HEK293 (cell line): Measurements from ENCODE around the gene FCGR1A.
"Not testable (repeated sequence)": the region's sequence is repeated elsewhere in the genome, so short reads cannot be mapped to it uniquely, and the experiment has no call there.

Source experiments
- BCL11B ChIP-seq: fragments of 450-650 bp; formaldehyde crosslinking; IDR thresholded peaks from 2 replicates; pipeline ENCODE4 v1.5.1; 2016; ENCODE audit warnings: low read depth, missing biosample characterization, missing genetic modification characterization
- KLF1 ChIP-seq: fragments of 450-650 bp; formaldehyde crosslinking; IDR thresholded peaks from 2 replicates; pipeline ENCODE4 v1.5.1; 2016; ENCODE audit warnings: missing biosample characterization, missing genetic modification characterization
- SETDB1 ChIP-seq: IDR thresholded peaks from one replicate; pipeline ENCODE4 v1.6.1; 2017; ENCODE audit warnings: mild to moderate bottlenecking, low read length, moderate library complexity, mixed read lengths; ENCODE audit not compliant: insufficient read length
- ZBTB8A ChIP-seq: fragments of 450-650 bp; formaldehyde crosslinking; IDR thresholded peaks from 2 replicates; pipeline ENCODE4 v1.5.1; 2016; ENCODE audit warnings: missing biosample characterization, missing genetic modification characterization
- ZNF560 ChIP-seq: fragments of 450-650 bp; formaldehyde crosslinking; IDR thresholded peaks from 2 replicates; pipeline ENCODE4 v1.5.1; 2017; ENCODE audit warnings: missing biosample characterization, missing genetic modification characterization, borderline replicate concordance
- ZNF747 ChIP-seq: fragments of 450-650 bp; formaldehyde crosslinking; IDR thresholded peaks from 2 replicates; pipeline ENCODE4 v1.5.1; 2016; ENCODE audit warnings: missing biosample characterization, missing genetic modification characterization
- TF ChIP-seq, protein P1 (sequence below): fragments of 450-650 bp; formaldehyde crosslinking; IDR thresholded peaks from 2 replicates; pipeline ENCODE4 v1.5.1; 2016; ENCODE audit warnings: missing biosample characterization, missing genetic modification characterization
- TF ChIP-seq, protein P2 (sequence below): sonication (generic); formaldehyde crosslinking; IDR thresholded peaks from 2 replicates; pipeline ENCODE4 v1.8.1; 2022; ENCODE audit warnings: mild to moderate bottlenecking, moderate library complexity, missing genetic modification reagents
- TF ChIP-seq, protein P3 (sequence below): fragments of 450-650 bp; formaldehyde crosslinking; IDR thresholded peaks from 2 replicates; pipeline ENCODE4 v1.5.1; 2016; ENCODE audit warnings: missing biosample characterization, missing genetic modification characterization

DNA sequence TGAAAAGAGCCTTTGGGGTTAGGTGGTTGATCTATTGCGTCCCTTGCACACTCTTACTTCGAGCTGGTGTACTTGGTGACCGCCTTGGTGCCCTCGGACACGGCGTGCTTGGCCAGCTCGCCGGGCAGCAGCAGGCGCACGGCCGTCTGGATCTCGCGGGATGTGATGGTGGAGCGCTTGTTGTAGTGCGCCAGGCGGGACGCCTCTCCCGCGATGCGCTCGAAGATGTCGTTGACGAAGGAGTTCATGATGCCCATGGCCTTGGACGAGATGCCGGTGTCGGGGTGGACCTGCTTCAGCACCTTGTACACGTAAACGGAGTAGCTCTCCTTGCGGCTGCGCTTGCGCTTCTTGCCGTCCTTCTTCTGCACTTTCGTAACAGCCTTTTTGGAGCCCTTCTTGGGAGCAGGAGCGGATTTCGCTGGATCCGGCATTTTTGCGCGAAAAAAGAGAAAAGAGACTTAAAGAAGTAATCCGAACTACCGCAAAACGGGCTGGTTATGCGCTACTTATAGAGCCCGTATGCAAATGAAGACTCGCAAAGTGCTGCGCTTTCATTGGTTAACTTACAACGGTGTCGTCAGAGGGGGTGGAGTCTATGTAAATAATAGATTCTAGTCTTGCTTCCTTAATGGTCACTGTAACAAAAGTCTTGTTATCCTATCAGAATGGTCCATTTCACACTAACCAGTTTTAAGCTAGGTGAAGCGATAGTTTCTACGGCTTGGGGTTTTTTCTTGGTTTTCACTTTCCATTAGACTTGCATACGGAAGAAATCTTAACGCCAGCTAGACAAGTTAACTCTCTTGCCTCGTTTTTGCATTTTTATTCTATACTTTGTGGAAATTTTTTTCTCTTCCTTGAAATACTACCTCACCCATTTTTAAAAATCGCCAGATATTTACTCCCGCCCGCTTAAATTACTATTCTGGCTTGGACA, 29.7 kb downstream of the FCGR1A start:
- TF ChIP-seq, protein P1, sequence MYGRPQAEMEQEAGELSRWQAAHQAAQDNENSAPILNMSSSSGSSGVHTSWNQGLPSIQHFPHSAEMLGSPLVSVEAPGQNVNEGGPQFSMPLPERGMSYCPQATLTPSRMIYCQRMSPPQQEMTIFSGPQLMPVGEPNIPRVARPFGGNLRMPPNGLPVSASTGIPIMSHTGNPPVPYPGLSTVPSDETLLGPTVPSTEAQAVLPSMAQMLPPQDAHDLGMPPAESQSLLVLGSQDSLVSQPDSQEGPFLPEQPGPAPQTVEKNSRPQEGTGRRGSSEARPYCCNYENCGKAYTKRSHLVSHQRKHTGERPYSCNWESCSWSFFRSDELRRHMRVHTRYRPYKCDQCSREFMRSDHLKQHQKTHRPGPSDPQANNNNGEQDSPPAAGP (tag by site-specific recombination), result not testable (repeated sequence)
- TF ChIP-seq ZNF560; SETDB1; ZNF747; ZBTB8A; KLF1 (tag by site-specific recombination); BCL11B: not testable (repeated sequence)
- TF ChIP-seq, protein P2, sequence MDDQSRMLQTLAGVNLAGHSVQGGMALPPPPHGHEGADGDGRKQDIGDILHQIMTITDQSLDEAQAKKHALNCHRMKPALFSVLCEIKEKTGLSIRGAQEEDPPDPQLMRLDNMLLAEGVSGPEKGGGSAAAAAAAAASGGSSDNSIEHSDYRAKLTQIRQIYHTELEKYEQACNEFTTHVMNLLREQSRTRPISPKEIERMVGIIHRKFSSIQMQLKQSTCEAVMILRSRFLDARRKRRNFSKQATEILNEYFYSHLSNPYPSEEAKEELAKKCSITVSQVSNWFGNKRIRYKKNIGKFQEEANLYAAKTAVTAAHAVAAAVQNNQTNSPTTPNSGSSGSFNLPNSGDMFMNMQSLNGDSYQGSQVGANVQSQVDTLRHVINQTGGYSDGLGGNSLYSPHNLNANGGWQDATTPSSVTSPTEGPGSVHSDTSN (CRISPR knock-in tag), result not testable (repeated sequence)
- TF ChIP-seq, protein P3, sequence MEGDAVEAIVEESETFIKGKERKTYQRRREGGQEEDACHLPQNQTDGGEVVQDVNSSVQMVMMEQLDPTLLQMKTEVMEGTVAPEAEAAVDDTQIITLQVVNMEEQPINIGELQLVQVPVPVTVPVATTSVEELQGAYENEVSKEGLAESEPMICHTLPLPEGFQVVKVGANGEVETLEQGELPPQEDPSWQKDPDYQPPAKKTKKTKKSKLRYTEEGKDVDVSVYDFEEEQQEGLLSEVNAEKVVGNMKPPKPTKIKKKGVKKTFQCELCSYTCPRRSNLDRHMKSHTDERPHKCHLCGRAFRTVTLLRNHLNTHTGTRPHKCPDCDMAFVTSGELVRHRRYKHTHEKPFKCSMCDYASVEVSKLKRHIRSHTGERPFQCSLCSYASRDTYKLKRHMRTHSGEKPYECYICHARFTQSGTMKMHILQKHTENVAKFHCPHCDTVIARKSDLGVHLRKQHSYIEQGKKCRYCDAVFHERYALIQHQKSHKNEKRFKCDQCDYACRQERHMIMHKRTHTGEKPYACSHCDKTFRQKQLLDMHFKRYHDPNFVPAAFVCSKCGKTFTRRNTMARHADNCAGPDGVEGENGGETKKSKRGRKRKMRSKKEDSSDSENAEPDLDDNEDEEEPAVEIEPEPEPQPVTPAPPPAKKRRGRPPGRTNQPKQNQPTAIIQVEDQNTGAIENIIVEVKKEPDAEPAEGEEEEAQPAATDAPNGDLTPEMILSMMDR (tag by site-specific recombination), result not testable (repeated sequence)
